Activated CD8-positive, alpha-beta memory T cell treated with anti-CD3 and anti-CD28 coated beads, Interleukin-2, amount 10 ng/mL, durations not matched to agents 7 days and 5 days (primary cell): ENCODE data around the gene TBC1D5. TPM values are rescaled to one million over a fixed set of nuclear protein-coding genes. Genes with fewer than 3 reads are reported as not detected.
"Not testable (repeated sequence)": the region's sequence is repeated elsewhere in the genome, so short reads cannot be mapped to it uniquely, and the experiment has no call there.

Experiments used
- ATAC-seq: fragments of 150-1000 bp; cut with Tn5 transposase; one replicate; pipeline ENCODE4 v1.10.0; 2021; ENCODE audit warnings: moderate library complexity
- CTCF ChIA-PET: fragments of 350-600 bp; sonication (Branson Sonifier 250); formaldehyde crosslinking; loops from one replicate; lab custom pipeline; 2021; ENCODE audit warnings: antibody characterized with exemption; lab: Charles Lee
- DNase-seq: peaks from one replicate; pipeline ENCODE4 v3.0.0-alpha.2; 2020
- H3K27ac Mint-ChIP-seq: one replicate; pipeline ENCODE4 v1.8.0; 2021; ENCODE audit warnings: mild to moderate bottlenecking, mixed read lengths
- H3K27me3 Mint-ChIP-seq: one replicate; pipeline ENCODE4 v1.8.0; 2021; ENCODE audit warnings: mixed read lengths
- H3K36me3 Mint-ChIP-seq: one replicate; pipeline ENCODE4 v1.8.0; 2021; ENCODE audit warnings: mild to moderate bottlenecking, mixed read lengths
- H3K4me1 Mint-ChIP-seq: one replicate; pipeline ENCODE4 v1.8.0; 2021; ENCODE audit warnings: mixed read lengths
- H3K4me3 Mint-ChIP-seq: one replicate; pipeline ENCODE4 v1.8.0; 2021; ENCODE audit warnings: mild to moderate bottlenecking, moderate library complexity, mixed read lengths
- H3K9me3 Mint-ChIP-seq: one replicate; pipeline ENCODE4 v1.8.0; 2022; ENCODE audit warnings: low read depth, mixed read lengths
- total RNA-seq, 2 experiments: library from RNA; stranded (reverse); gene quantifications; one replicate each; pipeline ENCODE4 v1.2.3, GENCODE V29; 2021

The TBC1D5 gene
- total RNA-seq, 2 experiments from 2014 or later: 54.3 to 58.9 TPM

- ATAC-seq: no peak
These were observed 119.0 kb downstream of the TBC1D5 start for GRCh38 chr3:17623464-17623863.

GRCh38 chr3:17619968-17620367, 122.5 kb downstream of the TBC1D5 start:
- no peak overlapping the region for H3K4me3 Mint-ChIP-seq
- CTCF ChIA-PET: no interaction called here
- no peaks in the 10 kb centered on the region for H3K27me3 Mint-ChIP-seq
- H3K27ac Mint-ChIP-seq: no peak overlapping the region
- H3K4me1 Mint-ChIP-seq: no peaks in the 10 kb centered on the region
- H3K9me3 Mint-ChIP-seq: peaks cover 2% of the 10 kb centered on the region
- ATAC-seq (no peak), DNase-seq (no peak)
- peaks cover 25% of the 10 kb centered on the region for H3K36me3 Mint-ChIP-seq

More at GRCh38 chr3:17623464-17623863, 119.0 kb downstream of the TBC1D5 start:
- DNase-seq: no peak
- CTCF ChIA-PET: no interaction called here
- H3K4me3 Mint-ChIP-seq: no peak overlapping the region
- H3K27me3 Mint-ChIP-seq: no peaks in the 10 kb centered on the region
- no peak overlapping the region for H3K27ac Mint-ChIP-seq
- peaks cover 15% of the 10 kb centered on the region for H3K36me3 Mint-ChIP-seq
- H3K9me3 Mint-ChIP-seq: no peaks in the 10 kb centered on the region
- H3K4me1 Mint-ChIP-seq: peaks cover 12% of the 10 kb centered on the region

GRCh38 chr3:17613017-17613416, 129.4 kb downstream of the TBC1D5 start:
- H3K4me3 Mint-ChIP-seq, ATAC-seq, H3K4me1 Mint-ChIP-seq, H3K27ac Mint-ChIP-seq, H3K27me3 Mint-ChIP-seq, DNase-seq, CTCF ChIA-PET, H3K9me3 Mint-ChIP-seq: not testable (repeated sequence)
- H3K36me3 Mint-ChIP-seq: peaks cover 17% of the 10 kb centered on the region

GRCh38 chr3:17607905-17608304, 134.5 kb downstream of the TBC1D5 start:
- Mint-ChIP-seq H3K4me3 (no peak overlapping the region), H3K9me3 (no peaks in the 10 kb centered on the region), H3K27ac (no peak overlapping the region), H3K4me1 (peaks cover 8% of the 10 kb centered on the region), H3K36me3 (peaks cover 10% of the 10 kb centered on the region), H3K27me3 (no peaks in the 10 kb centered on the region)
- ATAC-seq (no peak), DNase-seq (no peak)
- CTCF ChIA-PET: no interaction called here

GRCh38 chr3:17605934-17606333, 136.5 kb downstream of the TBC1D5 start:
- H3K9me3 Mint-ChIP-seq: peaks cover 3% of the 10 kb centered on the region
- peaks cover 8% of the 10 kb centered on the region for H3K4me1 Mint-ChIP-seq
- peaks cover 7% of the 10 kb centered on the region for H3K36me3 Mint-ChIP-seq
- DNase-seq (no peak), ATAC-seq (no peak)
- H3K27me3 Mint-ChIP-seq: no peaks in the 10 kb centered on the region
- CTCF ChIA-PET: no interaction called here
- no peak overlapping the region for H3K4me3 Mint-ChIP-seq
- no peak overlapping the region for H3K27ac Mint-ChIP-seq

- H3K9me3 Mint-ChIP-seq: peaks cover 3% of the 10 kb centered on the region
- no peak overlapping the region for H3K27ac Mint-ChIP-seq
- peaks cover 7% of the 10 kb centered on the region for H3K36me3 Mint-ChIP-seq
- peaks cover 8% of the 10 kb centered on the region for H3K4me1 Mint-ChIP-seq
- ATAC-seq: no peak
- CTCF ChIA-PET: interaction anchor here (1.4 kb wide), 1 partner anchor 23 kb away, joined by 3 read pairs; no protein-coding TSS in a partner anchor
- H3K4me3 Mint-ChIP-seq: no peak overlapping the region
- no peak for DNase-seq
- H3K27me3 Mint-ChIP-seq: no peaks in the 10 kb centered on the region
These were observed 137.4 kb downstream of the TBC1D5 start for GRCh38 chr3:17605032-17605431.

GRCh38 chr3:17602126-17602525, 140.3 kb downstream of the TBC1D5 start:
- Mint-ChIP-seq H3K4me1 (peaks cover 12% of the 10 kb centered on the region), H3K27ac (no peak overlapping the region), H3K9me3 (peaks cover 3% of the 10 kb centered on the region), H3K36me3 (peaks cover 8% of the 10 kb centered on the region), H3K27me3 (no peaks in the 10 kb centered on the region), H3K4me3 (no peak overlapping the region)
- ATAC-seq: no peak
- CTCF ChIA-PET: no interaction called here
- DNase-seq: no peak

GRCh38 chr3:17592956-17593355, 149.5 kb downstream of the TBC1D5 start:
- DNase-seq: no peak
- peaks cover 34% of the 10 kb centered on the region for H3K36me3 Mint-ChIP-seq

GRCh38 chr3:17590465-17590864, 152.0 kb downstream of the TBC1D5 start:
- Mint-ChIP-seq H3K27me3 (no peaks in the 10 kb centered on the region), H3K4me3 (no peak overlapping the region), H3K4me1 (peaks cover 5% of the 10 kb centered on the region), H3K36me3 (peaks cover 33% of the 10 kb centered on the region), H3K9me3 (peaks cover 14% of the 10 kb centered on the region), H3K27ac (no peak overlapping the region)
- CTCF ChIA-PET: no interaction called here
- no peak for ATAC-seq
- no peak for DNase-seq

More at GRCh38 chr3:17592956-17593355, 149.5 kb downstream of the TBC1D5 start:
- no peaks in the 10 kb centered on the region for H3K4me1 Mint-ChIP-seq
- no peak for ATAC-seq
- H3K27me3 Mint-ChIP-seq: no peaks in the 10 kb centered on the region
- H3K9me3 Mint-ChIP-seq: peaks cover 14% of the 10 kb centered on the region
- CTCF ChIA-PET: no interaction called here
- no peak overlapping the region for H3K4me3 Mint-ChIP-seq
- no peak overlapping the region for H3K27ac Mint-ChIP-seq

- Mint-ChIP-seq H3K4me3 (no peak overlapping the region), H3K9me3 (peaks cover 14% of the 10 kb centered on the region), H3K27ac (no peak overlapping the region), H3K27me3 (no peaks in the 10 kb centered on the region), H3K36me3 (peaks cover 34% of the 10 kb centered on the region), H3K4me1 (peaks cover 7% of the 10 kb centered on the region)
- DNase-seq (no peak), ATAC-seq (no peak)
- CTCF ChIA-PET: no interaction called here
These were observed 152.5 kb downstream of the TBC1D5 start for GRCh38 chr3:17589888-17590287.

- peaks cover 10% of the 10 kb centered on the region for H3K9me3 Mint-ChIP-seq
- DNase-seq: no peak
These were observed 154.0 kb downstream of the TBC1D5 start for GRCh38 chr3:17588422-17588821.

GRCh38 chr3:17585394-17586325, 156.8 kb downstream of the TBC1D5 start:
- H3K4me1 Mint-ChIP-seq: peaks cover 7% of the 10 kb centered on the region
- peaks cover 26% of the 10 kb centered on the region for H3K36me3 Mint-ChIP-seq
- CTCF ChIA-PET: no interaction called here
- H3K27me3 Mint-ChIP-seq: no peaks in the 10 kb centered on the region
- no peak for ATAC-seq
- no peak overlapping the region for H3K4me3 Mint-ChIP-seq
- peak overlapping the region; percentile 63 for H3K27ac Mint-ChIP-seq
- peaks cover 8% of the 10 kb centered on the region for H3K9me3 Mint-ChIP-seq
- DNase-seq: no peak

More at GRCh38 chr3:17588422-17588821, 154.0 kb downstream of the TBC1D5 start:
- Mint-ChIP-seq H3K4me3 (no peak overlapping the region), H3K27ac (no peak overlapping the region), H3K27me3 (no peaks in the 10 kb centered on the region), H3K4me1 (peaks cover 7% of the 10 kb centered on the region), H3K36me3 (peaks cover 32% of the 10 kb centered on the region)
- CTCF ChIA-PET: no interaction called here
- no peak for ATAC-seq

- Mint-ChIP-seq H3K4me1 (peaks cover 7% of the 10 kb centered on the region), H3K4me3 (no peak overlapping the region), H3K9me3 (no peaks in the 10 kb centered on the region), H3K27ac (no peak overlapping the region), H3K36me3 (peaks cover 11% of the 10 kb centered on the region), H3K27me3 (no peaks in the 10 kb centered on the region)
- CTCF ChIA-PET: no interaction called here
- no peak for ATAC-seq
- DNase-seq: no peak
These were observed 158.4 kb downstream of the TBC1D5 start for GRCh38 chr3:17584066-17584465.

- Mint-ChIP-seq H3K4me3 (no peak overlapping the region), H3K27ac (no peak overlapping the region), H3K27me3 (no peaks in the 10 kb centered on the region), H3K4me1 (peaks cover 9% of the 10 kb centered on the region), H3K36me3 (peaks cover 8% of the 10 kb centered on the region), H3K9me3 (no peaks in the 10 kb centered on the region)
- ATAC-seq: no peak
- CTCF ChIA-PET: no interaction called here
- no peak for DNase-seq
These were observed 158.9 kb downstream of the TBC1D5 start for GRCh38 chr3:17583530-17583929.
